ENCODE data around the gene GPC1.

DNA sequence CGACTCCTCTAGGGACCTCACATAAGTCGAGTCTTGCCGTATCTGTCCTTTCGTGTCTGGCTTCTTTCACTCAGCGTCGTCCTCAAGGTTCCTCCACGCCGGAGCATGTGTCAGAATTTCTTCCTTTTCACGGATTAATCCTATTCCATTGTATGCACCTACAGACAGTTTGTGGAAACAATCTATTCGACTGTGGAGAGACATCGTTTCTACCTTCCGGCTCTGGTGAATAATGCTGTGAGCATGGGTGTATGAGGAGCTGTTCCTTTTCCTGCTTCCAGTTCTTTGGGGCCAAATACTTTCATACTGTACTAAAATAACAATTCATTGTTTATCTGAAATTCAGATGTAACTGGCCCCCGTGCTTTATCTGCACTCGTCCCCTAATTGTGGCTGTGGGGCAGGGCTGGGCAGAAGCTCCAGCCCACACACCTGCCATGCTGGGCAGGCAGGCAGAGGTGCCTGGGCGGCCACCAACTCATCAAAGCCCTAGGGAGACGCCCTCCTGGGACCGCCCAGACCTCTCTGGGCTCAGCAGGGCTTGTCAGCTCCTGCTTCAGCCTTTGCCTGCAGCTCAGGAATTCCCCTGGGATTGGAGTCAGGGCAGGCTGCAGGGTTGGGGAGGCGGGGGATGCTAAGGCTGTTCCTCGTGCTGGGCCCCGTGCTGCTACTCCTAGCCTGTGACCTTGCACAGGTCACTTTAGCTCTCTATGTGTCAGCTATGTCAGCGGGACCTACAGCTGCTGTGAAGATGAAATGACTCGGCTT lies 14.5 kb downstream of the GPC1 start:
- TF ChIP-seq YY1 (IDR thresholded peaks at IDR 0.05; ENCODE audit: insufficient read depth, insufficient read length) (no peak), ZNF274 (IDR thresholded peaks at IDR 0.05; ENCODE audit: low read depth, low read length) (no peak), SUZ12 (IDR thresholded peaks at IDR 0.05; ENCODE audit: extremely low read depth, insufficient read depth, insufficient read length) (no peak)
